ENCODE measurements around the gene PDE5A. TPM values are rescaled to one million over a fixed set of nuclear protein-coding genes. Genes with fewer than 3 reads are reported as not detected.
A peak's percentile ranks its signal among the peaks of the same experiment; 100 is the strongest.

Gene PDE5A
- polyA plus RNA-seq, 1 donor (not counting 4 experiments of a cell fraction or from before 2014, with no cell fraction given) = 3.6 TPM

DNA sequence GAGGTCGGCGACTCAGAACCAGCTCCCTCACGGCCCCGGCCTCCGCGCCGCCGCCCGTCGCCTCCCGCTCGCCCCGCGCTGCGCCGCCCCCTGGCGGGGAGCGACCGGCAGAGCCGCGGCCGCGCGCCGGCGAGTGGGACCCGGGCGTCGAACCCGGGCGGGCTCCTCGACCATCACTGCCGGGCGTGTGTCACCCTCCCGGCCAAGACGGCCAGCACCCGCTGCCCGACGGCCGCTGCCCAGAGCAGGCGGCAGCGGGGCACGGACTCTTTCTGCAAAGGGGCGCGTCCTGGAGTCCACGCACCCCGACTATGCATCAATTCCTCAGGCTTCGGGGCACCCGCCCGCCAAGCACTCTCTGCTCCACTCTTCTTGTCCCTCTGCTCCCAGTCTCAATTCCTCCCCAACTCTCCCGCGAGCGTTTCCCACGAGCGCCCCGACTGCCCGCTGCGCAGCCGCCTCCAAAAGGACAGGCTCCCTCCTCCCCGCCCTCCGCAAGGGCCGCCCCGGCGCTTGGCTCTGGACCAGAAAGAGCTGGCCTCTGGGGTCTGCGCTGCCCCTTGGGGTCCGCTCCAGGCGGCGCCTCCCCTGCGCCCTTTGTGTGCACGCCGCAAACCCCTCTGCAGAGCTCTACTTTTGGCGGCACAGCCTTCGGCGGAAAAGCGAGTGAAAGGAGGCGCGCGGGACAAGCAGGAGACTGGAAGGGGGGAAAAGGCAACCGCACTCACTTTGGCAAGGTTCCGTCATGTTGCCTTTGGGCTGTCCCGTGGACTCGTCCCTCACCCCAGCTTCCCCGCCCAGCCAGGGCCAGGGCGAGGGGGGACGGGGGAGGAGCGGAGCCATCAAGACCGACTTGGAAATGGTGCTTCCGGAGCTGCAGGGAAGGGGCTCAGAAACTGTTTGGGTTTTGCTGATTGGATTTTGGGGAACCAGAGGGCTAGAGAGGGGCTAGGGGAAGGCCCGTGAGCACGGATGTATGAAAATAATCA, 1.0 kb downstream of the PDE5A start:
- Histone ChIP-seq H3K4me3 (ENCODE audit: control insufficient read depth in 2 of 3, extremely low read depth in 1 of 3, insufficient read depth in 2 of 3, low read depth in 1 of 3, low read length in 3 of 3) (peak overlapping the region; percentile 72 to 83 (median 81)), H4K20me1 (ENCODE audit: control insufficient read depth, extremely low read depth, insufficient read depth, low read length) (no peaks in the 10 kb centered on the region), H3K36me3 (ENCODE audit: control insufficient read depth in 2 of 2, extremely low read depth in 1 of 2, insufficient read depth in 2 of 2, low read length in 2 of 2) (no peaks in the 10 kb centered on the region), H2AFZ (ENCODE audit: control insufficient read depth, low read length) (peak overlapping the region; percentile 95), H3K4me1 (ENCODE audit: control insufficient read depth, extremely low read depth, insufficient read depth, low read length) (peaks cover 2% of the 10 kb centered on the region), H3K9ac (ENCODE audit: control insufficient read depth, extremely low read depth, insufficient read depth, low read length) (peak overlapping the region; percentile 68), H3K9me3 (ENCODE audit: control insufficient read depth, low read depth, low read length) (no peaks in the 10 kb centered on the region), H3K4me2 (ENCODE audit: control insufficient read depth, extremely low read depth, insufficient read depth, low read depth, low read length) (peak overlapping the region; percentile 94), H3K27me3 (ENCODE audit: control insufficient read depth, extremely low read depth, insufficient read depth, low read length) (no peaks in the 10 kb centered on the region), H3K27ac (ENCODE audit: control insufficient read depth, insufficient read depth, low read length) (no peak overlapping the region), H3K9me1 (ENCODE audit: control insufficient read depth, extremely low read depth, insufficient read depth, low read length) (no peaks in the 10 kb centered on the region), H3K79me2 (ENCODE audit: control insufficient read depth, insufficient read depth, low read length) (no peaks in the 10 kb centered on the region)
- dilution Hi-C loops (cut with MboI; ENCODE audit: extremely low pct_ligation_motif_present, low sequenced_read_pairs) = no loop called here
- TF ChIP-seq EZH2 (IDR thresholded peaks at IDR 0.05; ENCODE audit: low read length) = no peak
- TF ChIP-seq, protein P1, sequence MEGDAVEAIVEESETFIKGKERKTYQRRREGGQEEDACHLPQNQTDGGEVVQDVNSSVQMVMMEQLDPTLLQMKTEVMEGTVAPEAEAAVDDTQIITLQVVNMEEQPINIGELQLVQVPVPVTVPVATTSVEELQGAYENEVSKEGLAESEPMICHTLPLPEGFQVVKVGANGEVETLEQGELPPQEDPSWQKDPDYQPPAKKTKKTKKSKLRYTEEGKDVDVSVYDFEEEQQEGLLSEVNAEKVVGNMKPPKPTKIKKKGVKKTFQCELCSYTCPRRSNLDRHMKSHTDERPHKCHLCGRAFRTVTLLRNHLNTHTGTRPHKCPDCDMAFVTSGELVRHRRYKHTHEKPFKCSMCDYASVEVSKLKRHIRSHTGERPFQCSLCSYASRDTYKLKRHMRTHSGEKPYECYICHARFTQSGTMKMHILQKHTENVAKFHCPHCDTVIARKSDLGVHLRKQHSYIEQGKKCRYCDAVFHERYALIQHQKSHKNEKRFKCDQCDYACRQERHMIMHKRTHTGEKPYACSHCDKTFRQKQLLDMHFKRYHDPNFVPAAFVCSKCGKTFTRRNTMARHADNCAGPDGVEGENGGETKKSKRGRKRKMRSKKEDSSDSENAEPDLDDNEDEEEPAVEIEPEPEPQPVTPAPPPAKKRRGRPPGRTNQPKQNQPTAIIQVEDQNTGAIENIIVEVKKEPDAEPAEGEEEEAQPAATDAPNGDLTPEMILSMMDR (optimal IDR thresholded peaks at IDR 0.05 in 1 of 3, IDR thresholded peaks at IDR 0.05 in 1 of 3, conservative IDR thresholded peaks at IDR 0.05 in 1 of 3; ENCODE audit: extremely low read depth in 1 of 3, insufficient read depth in 2 of 3, low read length in 3 of 3) = peak in 2 of 3 experiments; percentile 10 to 69
- DNase-seq (ENCODE audit: low read depth, low spot score) = no peak
- no peak for FAIRE-seq

DNA sequence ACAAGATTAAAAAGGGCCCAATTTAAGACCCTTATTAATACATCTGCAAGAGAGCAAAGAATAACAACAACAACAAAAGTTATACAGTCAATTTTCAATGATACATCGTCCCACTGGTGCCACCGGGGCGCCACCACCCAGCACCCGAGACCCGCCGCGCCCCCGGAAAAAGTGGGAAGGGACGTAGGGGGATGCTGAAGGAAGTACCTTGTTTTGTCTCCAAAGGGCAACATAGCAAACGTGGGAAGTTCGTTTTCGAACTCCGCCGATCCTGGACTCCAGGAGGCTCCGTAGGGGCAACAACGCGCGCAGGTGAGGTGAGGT, 1.7 kb downstream of the PDE5A start:
- TF ChIP-seq, protein P1 (optimal IDR thresholded peaks at IDR 0.05 in 1 of 3, IDR thresholded peaks at IDR 0.05 in 1 of 3, conservative IDR thresholded peaks at IDR 0.05 in 1 of 3; ENCODE audit: extremely low read depth in 1 of 3, insufficient read depth in 2 of 3, low read length in 3 of 3) = no peak
- TF ChIP-seq EZH2 (IDR thresholded peaks at IDR 0.05; ENCODE audit: low read length) = no peak

More for the DNA sequence above, 1.7 kb downstream of the PDE5A start:
- Histone ChIP-seq H3K4me3 (ENCODE audit: control insufficient read depth in 2 of 3, extremely low read depth in 1 of 3, insufficient read depth in 2 of 3, low read depth in 1 of 3, low read length in 3 of 3) (peak overlapping the region; percentile 59 to 72 (median 61)), H3K79me2 (ENCODE audit: control insufficient read depth, insufficient read depth, low read length) (no peaks in the 10 kb centered on the region), H3K9me1 (ENCODE audit: control insufficient read depth, extremely low read depth, insufficient read depth, low read length) (no peaks in the 10 kb centered on the region), H4K20me1 (ENCODE audit: control insufficient read depth, extremely low read depth, insufficient read depth, low read length) (no peaks in the 10 kb centered on the region), H3K9me3 (ENCODE audit: control insufficient read depth, low read depth, low read length) (no peaks in the 10 kb centered on the region), H3K4me2 (ENCODE audit: control insufficient read depth, extremely low read depth, insufficient read depth, low read depth, low read length) (peak overlapping the region; percentile 94), H3K27ac (ENCODE audit: control insufficient read depth, insufficient read depth, low read length) (no peak overlapping the region), H3K4me1 (ENCODE audit: control insufficient read depth, extremely low read depth, insufficient read depth, low read length) (peaks cover 2% of the 10 kb centered on the region), H3K9ac (ENCODE audit: control insufficient read depth, extremely low read depth, insufficient read depth, low read length) (peak overlapping the region; percentile 68), H2AFZ (ENCODE audit: control insufficient read depth, low read length) (peak overlapping the region; percentile 84), H3K27me3 (ENCODE audit: control insufficient read depth, extremely low read depth, insufficient read depth, low read length) (no peaks in the 10 kb centered on the region), H3K36me3 (ENCODE audit: control insufficient read depth in 2 of 2, extremely low read depth in 1 of 2, insufficient read depth in 2 of 2, low read length in 2 of 2) (no peaks in the 10 kb centered on the region)
- dilution Hi-C loops (cut with MboI; ENCODE audit: extremely low pct_ligation_motif_present, low sequenced_read_pairs) = no loop called here
- no peak for FAIRE-seq
- no peak for DNase-seq (ENCODE audit: low read depth, low spot score)

Measured in keratinocyte (primary cell).